ENCODE results near the gene DDB1.

Gene DDB1

DNA sequence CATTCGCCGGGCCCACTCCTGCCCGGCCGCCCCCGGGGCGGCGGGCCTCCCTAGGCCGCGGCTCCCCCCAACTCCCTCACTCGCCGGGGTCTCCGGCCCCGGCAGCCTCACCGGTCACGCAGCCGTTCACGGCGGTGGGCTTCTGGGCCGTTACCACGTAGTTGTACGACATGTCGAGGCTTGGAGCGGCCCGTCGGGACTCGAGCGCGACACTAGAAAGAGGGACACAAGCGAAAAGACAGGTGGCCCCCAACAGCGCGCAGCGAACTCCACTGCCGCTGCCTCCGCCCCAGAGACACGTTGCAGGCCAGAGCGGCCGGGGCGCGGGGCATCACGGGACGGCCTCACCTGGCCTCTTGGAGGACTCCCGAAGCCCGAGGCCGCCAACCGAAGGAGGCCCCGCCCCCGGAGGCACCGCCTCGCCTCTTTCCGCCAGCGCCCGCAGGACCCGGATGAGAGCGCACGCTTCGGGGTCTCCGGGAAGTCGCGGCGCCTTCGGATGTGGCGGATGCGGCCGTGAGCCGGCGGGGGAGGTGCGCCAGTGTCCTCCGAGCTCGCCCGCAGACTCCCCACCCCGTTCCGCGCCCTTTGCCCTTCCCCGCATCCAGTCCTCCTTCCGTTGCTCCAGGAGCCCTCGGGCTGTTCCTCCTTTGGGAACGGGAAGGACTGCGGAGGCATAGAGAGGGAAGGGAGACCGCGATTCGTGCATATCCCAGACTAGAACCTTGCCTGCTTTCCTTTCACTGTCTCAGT, at the start of gene DDB1, which contains the start of gene TKFC:
DDB1 (minus strand) TSS at position 309 of the 753 bp plus-strand sequence; CDS start at position 172, 137 bp downstream.
TKFC (plus strand) TSS at position 432 of the 753 bp plus-strand sequence. CDS start 1,501 bp downstream, outside the sequence.
- peak within 1 kb of the TSS; percentile 73 to 98 for H3K4me3 ChIP-seq (ENCODE audit: low read depth in 1 of 2, low read length in 1 of 2)
- H3K4me1 ChIP-seq (ENCODE audit: control insufficient read depth in 1 of 2, insufficient read depth in 1 of 2, low read depth in 1 of 2, low read length in 1 of 2) = peaks cover 25 to 26% of the 10 kb centered on the region in 2 experiments
- TF ChIP-seq, protein P1, sequence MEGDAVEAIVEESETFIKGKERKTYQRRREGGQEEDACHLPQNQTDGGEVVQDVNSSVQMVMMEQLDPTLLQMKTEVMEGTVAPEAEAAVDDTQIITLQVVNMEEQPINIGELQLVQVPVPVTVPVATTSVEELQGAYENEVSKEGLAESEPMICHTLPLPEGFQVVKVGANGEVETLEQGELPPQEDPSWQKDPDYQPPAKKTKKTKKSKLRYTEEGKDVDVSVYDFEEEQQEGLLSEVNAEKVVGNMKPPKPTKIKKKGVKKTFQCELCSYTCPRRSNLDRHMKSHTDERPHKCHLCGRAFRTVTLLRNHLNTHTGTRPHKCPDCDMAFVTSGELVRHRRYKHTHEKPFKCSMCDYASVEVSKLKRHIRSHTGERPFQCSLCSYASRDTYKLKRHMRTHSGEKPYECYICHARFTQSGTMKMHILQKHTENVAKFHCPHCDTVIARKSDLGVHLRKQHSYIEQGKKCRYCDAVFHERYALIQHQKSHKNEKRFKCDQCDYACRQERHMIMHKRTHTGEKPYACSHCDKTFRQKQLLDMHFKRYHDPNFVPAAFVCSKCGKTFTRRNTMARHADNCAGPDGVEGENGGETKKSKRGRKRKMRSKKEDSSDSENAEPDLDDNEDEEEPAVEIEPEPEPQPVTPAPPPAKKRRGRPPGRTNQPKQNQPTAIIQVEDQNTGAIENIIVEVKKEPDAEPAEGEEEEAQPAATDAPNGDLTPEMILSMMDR (IDR thresholded peaks at IDR 0.05) = peak; percentile 46
- no peaks in the 10 kb centered on the region for H3K9me3 ChIP-seq
- H3K27me3 ChIP-seq = no peaks in the 10 kb centered on the region
- H3K36me3 ChIP-seq = peaks cover 20% of the 10 kb centered on the region
- peak within 1 kb of the TSS; percentile 68 for H3K27ac ChIP-seq

DNA sequence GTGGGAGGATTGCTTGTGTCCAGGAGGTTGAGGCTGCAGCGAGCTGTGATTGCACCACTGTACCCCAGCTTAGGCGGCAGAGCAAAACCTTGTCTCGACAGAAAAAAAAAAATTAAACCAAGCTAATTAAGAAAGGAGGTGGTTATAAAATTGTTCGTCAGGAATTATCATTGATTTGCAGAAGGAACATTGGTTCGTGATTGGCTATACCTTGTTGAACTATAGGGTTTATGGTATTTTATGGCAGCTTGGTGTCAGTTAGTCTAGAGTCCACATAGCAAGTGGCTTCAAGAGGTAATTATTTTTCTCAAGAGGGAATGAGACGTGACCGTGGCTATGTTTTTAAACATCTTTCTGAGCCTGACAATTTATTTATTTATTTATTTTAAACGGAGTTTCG, 48.0 kb upstream of the DDB1 start:
- TF ChIP-seq, protein P1 (IDR thresholded peaks at IDR 0.05) = no peak
- Histone ChIP-seq H3K36me3 (no peaks in the 10 kb centered on the region), H3K27me3 (no peaks in the 10 kb centered on the region), H3K4me1 (ENCODE audit: control insufficient read depth in 1 of 2, insufficient read depth in 1 of 2, low read depth in 1 of 2, low read length in 1 of 2) (peaks cover 15 to 16% of the 10 kb centered on the region in 2 experiments), H3K9me3 (no peaks in the 10 kb centered on the region), H3K4me3 (ENCODE audit: low read depth in 1 of 2, low read length in 1 of 2) (no peak overlapping the region), H3K27ac (no peak overlapping the region)

DNA sequence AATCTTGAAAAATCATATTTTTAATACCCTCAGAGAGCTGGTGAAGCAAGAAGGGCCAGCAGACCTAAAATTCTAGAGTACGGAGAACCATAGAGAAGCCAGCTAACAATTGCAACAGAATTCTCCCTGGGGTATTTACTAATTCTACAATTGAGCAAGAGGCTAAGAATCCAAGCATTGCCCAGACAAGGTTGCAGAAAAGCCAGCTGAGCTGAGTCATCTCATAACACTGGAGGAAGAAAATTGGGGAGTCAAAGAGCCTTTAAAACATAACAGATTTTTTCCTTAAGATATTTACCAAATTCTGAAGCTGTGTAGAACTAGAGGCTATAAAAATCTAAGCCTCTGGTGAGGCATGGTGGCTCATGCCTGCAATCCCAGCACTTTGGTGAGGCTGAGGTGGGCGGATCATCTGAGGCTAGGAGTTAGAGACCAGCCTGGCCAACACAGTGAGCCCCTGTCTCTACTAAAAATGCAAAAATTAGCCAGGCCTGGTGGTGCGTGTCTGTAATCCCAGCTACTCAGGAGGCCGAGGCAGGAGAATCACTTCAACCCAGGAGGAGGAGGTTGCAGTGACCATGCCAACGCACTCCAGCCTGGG, 45.9 kb upstream of the DDB1 start:
- Histone ChIP-seq H3K4me3 (ENCODE audit: low read depth in 1 of 2, low read length in 1 of 2) (no peak overlapping the region), H3K4me1 (ENCODE audit: control insufficient read depth in 1 of 2, insufficient read depth in 1 of 2, low read depth in 1 of 2, low read length in 1 of 2) (peaks cover 10% of the 10 kb centered on the region in 2 experiments), H3K36me3 (no peaks in the 10 kb centered on the region), H3K9me3 (no peaks in the 10 kb centered on the region), H3K27me3 (no peaks in the 10 kb centered on the region), H3K27ac (peak overlapping the region; percentile 2)
- TF ChIP-seq, protein P1 (IDR thresholded peaks at IDR 0.05) = no peak

DNA sequence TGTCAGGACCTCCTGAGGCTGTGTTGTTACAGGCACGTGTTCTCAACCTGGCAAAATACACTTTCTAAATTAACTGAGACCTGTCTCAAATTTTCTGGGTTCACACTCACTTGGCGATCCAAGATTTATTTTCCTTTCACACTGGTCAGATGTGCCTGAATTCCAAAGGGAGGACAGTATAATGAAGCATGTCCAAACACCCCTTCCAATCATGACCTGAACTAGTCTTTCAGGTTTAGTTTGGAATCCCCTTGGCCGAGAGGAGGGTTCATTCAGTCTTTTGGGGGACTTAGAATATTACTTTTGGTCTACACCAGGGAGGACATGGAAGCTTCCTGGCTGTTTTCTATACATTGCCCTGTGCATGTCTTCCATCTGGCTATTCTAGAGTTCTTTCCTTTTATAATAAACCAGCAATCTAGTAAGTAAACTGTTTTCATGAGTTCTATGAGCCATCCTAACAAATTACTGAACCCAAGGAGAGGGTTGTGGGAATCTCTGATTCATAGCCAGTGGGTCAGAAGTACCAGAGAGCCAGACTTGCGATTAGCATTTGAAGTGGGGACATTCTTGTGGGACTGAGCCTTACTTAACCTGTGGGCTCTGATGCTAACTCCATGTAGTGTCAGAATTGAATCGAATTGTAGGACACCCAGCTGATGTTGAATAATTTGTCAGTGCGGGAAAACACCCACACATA, 44.7 kb upstream of the DDB1 start:
- no peaks in the 10 kb centered on the region for H3K27me3 ChIP-seq
- H3K27ac ChIP-seq = no peak overlapping the region
- peaks cover 10% of the 10 kb centered on the region in 2 experiments for H3K4me1 ChIP-seq (ENCODE audit: control insufficient read depth in 1 of 2, insufficient read depth in 1 of 2, low read depth in 1 of 2, low read length in 1 of 2)
- no peak overlapping the region for H3K4me3 ChIP-seq (ENCODE audit: low read depth in 1 of 2, low read length in 1 of 2)
- TF ChIP-seq, protein P1 (IDR thresholded peaks at IDR 0.05) = no peak
- H3K36me3 ChIP-seq = no peaks in the 10 kb centered on the region
- no peaks in the 10 kb centered on the region for H3K9me3 ChIP-seq

DNA sequence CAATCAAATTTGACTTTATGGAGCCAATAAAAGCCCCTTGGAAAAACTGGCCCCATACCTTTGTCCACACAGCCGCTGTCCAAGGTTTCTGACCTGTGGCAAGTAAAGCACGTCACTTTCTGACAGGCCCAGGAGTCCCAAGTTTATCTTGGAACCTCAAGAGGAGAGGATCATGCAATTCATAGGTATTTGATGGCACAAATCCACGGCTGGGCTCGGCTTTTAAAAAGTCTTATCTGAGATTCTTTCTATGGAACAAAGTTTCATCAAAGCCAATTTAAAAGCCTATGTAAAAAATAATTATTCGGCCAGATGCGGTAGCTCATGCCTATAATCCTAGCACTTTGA, 42.8 kb upstream of the DDB1 start:
- Histone ChIP-seq H3K27ac (no peak overlapping the region), H3K36me3 (no peaks in the 10 kb centered on the region), H3K4me1 (ENCODE audit: control insufficient read depth in 1 of 2, insufficient read depth in 1 of 2, low read depth in 1 of 2, low read length in 1 of 2) (peaks cover 10% of the 10 kb centered on the region in 2 experiments), H3K4me3 (ENCODE audit: low read depth in 1 of 2, low read length in 1 of 2) (no peak overlapping the region), H3K27me3 (no peaks in the 10 kb centered on the region), H3K9me3 (no peaks in the 10 kb centered on the region)
- TF ChIP-seq, protein P1 (IDR thresholded peaks at IDR 0.05) = no peak
